HepG2 (cell line): ENCODE measurements around the gene SLCO4A1. TPM values are rescaled to one million over a fixed set of nuclear protein-coding genes. Genes with fewer than 3 reads are reported as not detected.

Experiments used
- ATRX ChIP-seq: sonication (generic); formaldehyde crosslinking; IDR thresholded peaks from 2 replicates; pipeline ENCODE4 v1.4.0; 2020; ENCODE audit warnings: missing genetic modification reagents, borderline replicate concordance
- E2F1 ChIP-seq: sonication (generic); formaldehyde crosslinking; IDR thresholded peaks from 2 replicates; pipeline ENCODE4 v1.5.0; 2020; ENCODE audit warnings: missing genetic modification reagents
- EEA1 ChIP-seq: sonication (generic); formaldehyde crosslinking; IDR thresholded peaks from 2 replicates; pipeline ENCODE4 v1.5.1; 2020; ENCODE audit warnings: mild to moderate bottlenecking, missing genetic modification reagents, borderline replicate concordance
- HHEX ChIP-seq: IDR thresholded peaks from 2 replicates; pipeline ENCODE4 v1.6.1; 2016; ENCODE audit warnings: control low read depth
- KMT2B ChIP-seq: IDR thresholded peaks from 2 replicates; pipeline ENCODE4 v1.6.1; 2016; ENCODE audit warnings: missing genetic modification reagents, missing compliant biosample characterization
- MAZ ChIP-seq, 2 experiments: sonication (generic) in 1 of 2; formaldehyde crosslinking in 1 of 2; IDR thresholded peaks; 2 replicates each; pipeline versions ENCODE4 v1.5.0 to v1.6.1; 2012 to 2020; ENCODE audit warnings: low read depth in 2 of 2, mild to moderate bottlenecking in 2 of 2, borderline replicate concordance in 1 of 2, improper control_type of control experiment in 1 of 2, low read length in 1 of 2, missing genetic modification reagents in 1 of 2, moderate library complexity in 1 of 2
- MLXIP ChIP-seq: sonication (generic); formaldehyde crosslinking; IDR thresholded peaks from 2 replicates; pipeline ENCODE4 v1.9.0; 2021; ENCODE audit warnings: missing genetic modification reagents, borderline replicate concordance
- NFYB ChIP-seq: sonication (generic); formaldehyde crosslinking; IDR thresholded peaks from 2 replicates; pipeline ENCODE4 v1.4.0; 2020; ENCODE audit warnings: missing genetic modification reagents
- ZBTB34 ChIP-seq: sonication (generic); formaldehyde crosslinking; IDR thresholded peaks from 2 replicates; pipeline ENCODE4 v1.8.0; 2022; ENCODE audit warnings: mild to moderate bottlenecking, missing genetic modification reagents
- ZNF274 ChIP-seq: sonication (generic); formaldehyde crosslinking; IDR thresholded peaks from 2 replicates; pipeline ENCODE4 v1.5.1; 2020; ENCODE audit warnings: mild to moderate bottlenecking, missing genetic modification reagents
- ZNF768 ChIP-seq: sonication (generic); formaldehyde crosslinking; IDR thresholded peaks from 2 replicates; pipeline ENCODE4 v1.4.0; 2020; ENCODE audit warnings: missing genetic modification reagents
- polyA plus RNA-seq, 8 experiments: library from polyadenylated mRNA; depleted of rRNA in 3 of 8; stranded (reverse) in 7 of 8; unstranded in 1 of 8; fragments of >200 nt; fragmentation: Illumina TruSeq in 4 of 8; extraction: Trizol in 4 of 8; gene quantifications; 2 replicates each; pipeline versions ENCODE4 v1.2.1 to v1.2.3, GENCODE V29; 2011 to 2016; ENCODE audit warnings: low read depth in 4 of 8, missing spikeins in 1 of 8, mixed read lengths in 1 of 8; ENCODE audit not compliant: insufficient read depth in 1 of 8
- total RNA-seq, 5 experiments: library from RNA; depleted of rRNA; stranded (reverse); fragments of >200 nt; fragmentation: Illumina TruSeq; extraction: Trizol; gene quantifications; 2 replicates each; pipeline ENCODE4 v1.2.3, GENCODE V29; 2016; ENCODE audit warnings: low read depth in 1 of 5
- TF ChIP-seq, protein P1 (sequence below): IDR thresholded peaks from 2 replicates; pipeline ENCODE4 v1.6.1; 2018; ENCODE audit warnings: missing genetic modification reagents, mild to moderate bottlenecking, missing compliant biosample characterization
- TF ChIP-seq, protein P2 (sequence below): sonication (generic); formaldehyde crosslinking; IDR thresholded peaks from 2 replicates; pipeline ENCODE4 v1.5.1; 2020; ENCODE audit warnings: mild to moderate bottlenecking, missing genetic modification reagents, borderline replicate concordance

SLCO4A1 gene
- total and polyA plus RNA-seq, 2 of the 13 experiments (the other 11 are each of a cell fraction or from before 2014, with no cell fraction given) = 55.5 to 112 TPM

DNA sequence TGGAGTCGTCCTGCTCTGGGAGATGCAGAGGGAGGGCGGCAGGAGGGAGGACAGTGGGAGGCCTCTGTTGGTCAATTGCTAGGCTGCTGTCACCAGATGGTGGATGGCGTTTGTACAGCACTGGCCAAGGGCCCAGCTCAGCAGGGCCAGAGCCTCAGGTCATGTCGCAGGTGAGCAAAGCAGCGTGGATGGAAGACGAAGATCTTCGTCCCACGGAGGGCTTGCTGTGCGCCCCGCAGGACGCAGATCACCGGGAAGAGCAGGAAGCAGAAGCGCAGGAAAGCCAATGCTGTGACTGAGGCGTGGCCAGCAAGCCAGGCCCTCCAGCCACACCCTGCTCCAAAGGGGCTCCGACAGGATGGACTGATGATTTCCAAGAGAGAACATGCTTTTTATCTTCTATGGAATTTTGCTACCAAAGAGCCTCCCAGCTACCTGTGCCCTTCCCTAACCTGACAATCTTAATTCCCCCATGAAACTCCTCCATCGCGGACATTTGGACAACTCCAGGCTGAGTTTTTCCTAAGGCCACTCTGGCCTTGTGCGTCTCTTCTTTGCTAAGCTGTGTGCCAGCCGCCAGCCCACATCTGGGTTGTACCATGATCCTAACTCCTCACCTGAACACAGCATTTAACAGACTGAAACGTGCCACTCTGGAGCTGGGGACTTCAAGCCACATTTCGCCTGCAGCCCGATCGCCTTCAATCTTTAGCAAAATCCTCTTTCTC lies 3.5 kb upstream of the SLCO4A1 start (continued):
- no peak for TF ChIP-seq NFYB (CRISPR knock-in tag)
- peak; percentile 57; the same call in 1 of the 2 replicates for TF ChIP-seq EEA1 (CRISPR knock-in tag)
- peak; percentile 46; the same call in 1 of the 2 replicates for TF ChIP-seq ZNF768 (CRISPR knock-in tag)
- TF ChIP-seq, protein P1, sequence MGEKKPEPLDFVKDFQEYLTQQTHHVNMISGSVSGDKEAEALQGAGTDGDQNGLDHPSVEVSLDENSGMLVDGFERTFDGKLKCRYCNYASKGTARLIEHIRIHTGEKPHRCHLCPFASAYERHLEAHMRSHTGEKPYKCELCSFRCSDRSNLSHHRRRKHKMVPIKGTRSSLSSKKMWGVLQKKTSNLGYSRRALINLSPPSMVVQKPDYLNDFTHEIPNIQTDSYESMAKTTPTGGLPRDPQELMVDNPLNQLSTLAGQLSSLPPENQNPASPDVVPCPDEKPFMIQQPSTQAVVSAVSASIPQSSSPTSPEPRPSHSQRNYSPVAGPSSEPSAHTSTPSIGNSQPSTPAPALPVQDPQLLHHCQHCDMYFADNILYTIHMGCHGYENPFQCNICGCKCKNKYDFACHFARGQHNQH (CRISPR knock-in tag) = no peak
- TF ChIP-seq E2F1 (CRISPR knock-in tag) = no peak
- TF ChIP-seq ATRX (CRISPR knock-in tag) = no peak
- no peak for TF ChIP-seq ZBTB34 (CRISPR knock-in tag)
- TF ChIP-seq, protein P2, sequence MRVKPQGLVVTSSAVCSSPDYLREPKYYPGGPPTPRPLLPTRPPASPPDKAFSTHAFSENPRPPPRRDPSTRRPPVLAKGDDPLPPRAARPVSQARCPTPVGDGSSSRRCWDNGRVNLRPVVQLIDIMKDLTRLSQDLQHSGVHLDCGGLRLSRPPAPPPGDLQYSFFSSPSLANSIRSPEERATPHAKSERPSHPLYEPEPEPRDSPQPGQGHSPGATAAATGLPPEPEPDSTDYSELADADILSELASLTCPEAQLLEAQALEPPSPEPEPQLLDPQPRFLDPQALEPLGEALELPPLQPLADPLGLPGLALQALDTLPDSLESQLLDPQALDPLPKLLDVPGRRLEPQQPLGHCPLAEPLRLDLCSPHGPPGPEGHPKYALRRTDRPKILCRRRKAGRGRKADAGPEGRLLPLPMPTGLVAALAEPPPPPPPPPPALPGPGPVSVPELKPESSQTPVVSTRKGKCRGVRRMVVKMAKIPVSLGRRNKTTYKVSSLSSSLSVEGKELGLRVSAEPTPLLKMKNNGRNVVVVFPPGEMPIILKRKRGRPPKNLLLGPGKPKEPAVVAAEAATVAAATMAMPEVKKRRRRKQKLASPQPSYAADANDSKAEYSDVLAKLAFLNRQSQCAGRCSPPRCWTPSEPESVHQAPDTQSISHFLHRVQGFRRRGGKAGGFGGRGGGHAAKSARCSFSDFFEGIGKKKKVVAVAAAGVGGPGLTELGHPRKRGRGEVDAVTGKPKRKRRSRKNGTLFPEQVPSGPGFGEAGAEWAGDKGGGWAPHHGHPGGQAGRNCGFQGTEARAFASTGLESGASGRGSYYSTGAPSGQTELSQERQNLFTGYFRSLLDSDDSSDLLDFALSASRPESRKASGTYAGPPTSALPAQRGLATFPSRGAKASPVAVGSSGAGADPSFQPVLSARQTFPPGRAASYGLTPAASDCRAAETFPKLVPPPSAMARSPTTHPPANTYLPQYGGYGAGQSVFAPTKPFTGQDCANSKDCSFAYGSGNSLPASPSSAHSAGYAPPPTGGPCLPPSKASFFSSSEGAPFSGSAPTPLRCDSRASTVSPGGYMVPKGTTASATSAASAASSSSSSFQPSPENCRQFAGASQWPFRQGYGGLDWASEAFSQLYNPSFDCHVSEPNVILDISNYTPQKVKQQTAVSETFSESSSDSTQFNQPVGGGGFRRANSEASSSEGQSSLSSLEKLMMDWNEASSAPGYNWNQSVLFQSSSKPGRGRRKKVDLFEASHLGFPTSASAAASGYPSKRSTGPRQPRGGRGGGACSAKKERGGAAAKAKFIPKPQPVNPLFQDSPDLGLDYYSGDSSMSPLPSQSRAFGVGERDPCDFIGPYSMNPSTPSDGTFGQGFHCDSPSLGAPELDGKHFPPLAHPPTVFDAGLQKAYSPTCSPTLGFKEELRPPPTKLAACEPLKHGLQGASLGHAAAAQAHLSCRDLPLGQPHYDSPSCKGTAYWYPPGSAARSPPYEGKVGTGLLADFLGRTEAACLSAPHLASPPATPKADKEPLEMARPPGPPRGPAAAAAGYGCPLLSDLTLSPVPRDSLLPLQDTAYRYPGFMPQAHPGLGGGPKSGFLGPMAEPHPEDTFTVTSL (CRISPR knock-in tag) = peak; percentile 7; the same call in 1 of the 2 replicates
- no peak for TF ChIP-seq ZNF274 (CRISPR knock-in tag)
- TF ChIP-seq HHEX (CRISPR knock-in tag) = no peak
- TF ChIP-seq MAZ (IDR thresholded peaks at IDR 0.05; ENCODE audit: borderline replicate concordance, low read depth, low read length) = no peak
- no peak for TF ChIP-seq MAZ (CRISPR knock-in tag; IDR thresholded peaks at IDR 0.05; ENCODE audit: low read depth)
- no peak for TF ChIP-seq MLXIP (CRISPR knock-in tag)
- TF ChIP-seq KMT2B (CRISPR knock-in tag) = 0 out of 2 replicates have a peak, but pooled peaks have one; percentile 42
